ENCODE results near the gene CLDN6. TPM values are rescaled to one million over a fixed set of nuclear protein-coding genes. Genes with fewer than 3 reads are reported as not detected.

The CLDN6 gene
- polyA plus RNA-seq, 1 experiment, result 0.07 TPM

- Histone ChIP-seq H3K4me3 (ENCODE audit: low read depth, low read length) (no peak overlapping the region), H3K27ac (ENCODE audit: low read depth, low read length) (no peak overlapping the region), H3K9me3 (ENCODE audit: control insufficient read depth, insufficient read depth, low read length) (no peaks in the 10 kb centered on the region), H3K27me3 (ENCODE audit: control insufficient read depth, insufficient read depth, low read length) (peaks cover 73% of the 10 kb centered on the region)
- no peak for DNase-seq (ENCODE audit: low read depth, low spot score)
- no peak for TF ChIP-seq CTCF (IDR thresholded peaks at IDR 0.05; ENCODE audit: low read depth, low read length)
- CTCF ChIA-PET, result interaction anchor here (0.8 kb wide), 1 partner anchor 98 kb away, joined by 3 read pairs; no protein-coding TSS in a partner anchor
- POLR2A ChIA-PET, result no interaction called here
These were observed 18.2 kb upstream of the CLDN6 start for GRCh38 chr16:3035972-3036725.

GRCh38 chr16:3035289-3035971 is 17.4 kb upstream of the CLDN6 start:
- DNase-seq (ENCODE audit: low read depth, low spot score), result no peak
- ChIA-PET POLR2A (no interaction called here), CTCF (interaction anchor here (1.0 to 1.1 kb wide), 2 partner anchors 9 to 11 kb away, joined by 3 to 8 read pairs; no protein-coding TSS in a partner anchor)
- no peak overlapping the region for H3K27ac ChIP-seq (ENCODE audit: low read depth, low read length)
- no peak overlapping the region for H3K4me3 ChIP-seq (ENCODE audit: low read depth, low read length)
- H3K27me3 ChIP-seq (ENCODE audit: control insufficient read depth, insufficient read depth, low read length), result peaks cover 77% of the 10 kb centered on the region
- no peak for TF ChIP-seq CTCF (IDR thresholded peaks at IDR 0.05; ENCODE audit: low read depth, low read length)
- H3K9me3 ChIP-seq (ENCODE audit: control insufficient read depth, insufficient read depth, low read length), result no peaks in the 10 kb centered on the region

- H3K27me3 ChIP-seq (ENCODE audit: control insufficient read depth, insufficient read depth, low read length), result peaks cover 74% of the 10 kb centered on the region
- no peak for TF ChIP-seq CTCF (IDR thresholded peaks at IDR 0.05; ENCODE audit: low read depth, low read length)
- ChIA-PET POLR2A (interaction anchor here (2.4 kb wide), 1 partner anchor 11 kb away, joined by 30 read pairs; the partner anchor contains the start of gene TNFRSF12A), CTCF (interaction anchor here (1.1 to 3.8 kb wide), 10 partner anchors 9 to 101 kb away, joined by 4 to 27 read pairs (median 11); partner anchors contain the start of genes HCFC1R1 and TNFRSF12A)
- no peaks in the 10 kb centered on the region; the same call in 1 of the 2 replicates for H3K9me3 ChIP-seq (ENCODE audit: control insufficient read depth, insufficient read depth, low read length)
- no peak overlapping the region for H3K4me3 ChIP-seq (ENCODE audit: low read depth, low read length)
- H3K27ac ChIP-seq (ENCODE audit: low read depth, low read length), result no peak overlapping the region
- DNase-seq (ENCODE audit: low read depth, low spot score), result no peak
These were observed 14.6 kb upstream of the CLDN6 start for GRCh38 chr16:3032624-3033023.

- no peak overlapping the region for H3K27ac ChIP-seq (ENCODE audit: low read depth, low read length)
- peaks cover 54% of the 10 kb centered on the region for H3K27me3 ChIP-seq (ENCODE audit: control insufficient read depth, insufficient read depth, low read length)
- no peak overlapping the region for H3K4me3 ChIP-seq (ENCODE audit: low read depth, low read length)
- no peaks in the 10 kb centered on the region; the same call in 1 of the 2 replicates for H3K9me3 ChIP-seq (ENCODE audit: control insufficient read depth, insufficient read depth, low read length)
- CTCF ChIA-PET, result interaction anchor here (0.5 to 3.8 kb wide), 18 partner anchors 8 to 1071 kb away, joined by 3 to 27 read pairs (median 8); partner anchors contain the start of genes HCFC1R1 and TNFRSF12A
- no peak for TF ChIP-seq CTCF (IDR thresholded peaks at IDR 0.05; ENCODE audit: low read depth, low read length)
- POLR2A ChIA-PET, result interaction anchor here (0.6 to 2.4 kb wide), 3 partner anchors 9 to 137 kb away, joined by 3 to 30 read pairs (median 3); partner anchors contain the start of gene TNFRSF12A
- no peak for DNase-seq (ENCODE audit: low read depth, low spot score)
These were observed 12.5 kb upstream of the CLDN6 start for GRCh38 chr16:3030222-3031212.
